Thyroid gland (tissue), 4 donors: ENCODE data around the gene SCARB1.

ENCODE experiments used
- CTCF ChIP-seq, 6 experiments: fragments of 200-600 bp in 3 of 6; fragments of 450-650 bp in 3 of 6; sonication (generic) in 3 of 6; IDR thresholded peaks; one replicate each; pipeline ENCODE4 v1.5.1; 2016 to 2019; ENCODE audit warnings: antibody characterized with exemption in 6 of 6, mild to moderate bottlenecking in 2 of 6, inconsistent platforms in 1 of 6, moderate library complexity in 1 of 6
- POLR2A ChIP-seq, 2 donors: fragments of 450-650 bp; IDR thresholded peaks; one replicate each; pipeline ENCODE4 v1.6.1; 2017; ENCODE audit warnings: antibody characterized with exemption in 2 of 2, mild to moderate bottlenecking in 2 of 2, moderate library complexity in 1 of 2

GRCh38 chr12:124738636-124739467, 124.8 kb downstream of the SCARB1 start:
- no peak for TF ChIP-seq CTCF (IDR thresholded peaks at IDR 0.05)
- no peak for TF ChIP-seq POLR2A (IDR thresholded peaks at IDR 0.05)
